ENCODE data around the gene TMEM42.

DNA sequence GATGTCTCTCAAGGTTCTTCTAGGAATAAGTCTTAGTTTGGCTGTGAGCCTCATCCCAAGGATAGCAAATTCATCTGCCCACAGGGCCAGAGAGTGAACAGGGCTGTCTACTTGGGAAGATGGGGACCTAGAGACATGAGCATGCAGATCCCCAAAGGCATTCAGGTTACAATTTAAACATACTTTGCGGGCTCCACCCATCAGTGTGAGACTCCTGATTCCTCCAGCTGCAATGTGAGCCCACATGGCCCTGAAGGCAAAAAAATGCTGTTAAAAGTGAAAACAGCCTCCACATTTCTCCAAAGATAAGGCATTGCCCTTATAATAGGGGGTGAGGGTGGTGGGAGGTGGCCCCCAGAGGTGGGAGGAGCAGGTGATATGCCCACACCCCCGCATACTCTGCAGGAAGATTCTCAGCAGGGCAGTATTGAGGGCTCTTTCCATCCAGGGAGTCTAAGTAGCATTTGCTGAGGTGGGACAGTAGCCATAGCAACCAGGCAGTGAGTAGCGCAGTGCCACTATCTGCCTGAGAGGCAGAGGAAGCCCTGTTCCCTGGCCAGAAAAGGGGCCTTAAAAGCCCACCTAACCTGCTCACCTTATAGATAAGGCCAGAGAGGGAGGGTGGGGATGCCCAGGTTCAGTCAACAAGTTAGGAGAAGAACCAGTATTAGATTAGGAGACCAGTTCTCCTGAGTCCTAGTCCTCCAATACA is 43.9 kb downstream of the TMEM42 start:
- TF ChIP-seq, protein P1, sequence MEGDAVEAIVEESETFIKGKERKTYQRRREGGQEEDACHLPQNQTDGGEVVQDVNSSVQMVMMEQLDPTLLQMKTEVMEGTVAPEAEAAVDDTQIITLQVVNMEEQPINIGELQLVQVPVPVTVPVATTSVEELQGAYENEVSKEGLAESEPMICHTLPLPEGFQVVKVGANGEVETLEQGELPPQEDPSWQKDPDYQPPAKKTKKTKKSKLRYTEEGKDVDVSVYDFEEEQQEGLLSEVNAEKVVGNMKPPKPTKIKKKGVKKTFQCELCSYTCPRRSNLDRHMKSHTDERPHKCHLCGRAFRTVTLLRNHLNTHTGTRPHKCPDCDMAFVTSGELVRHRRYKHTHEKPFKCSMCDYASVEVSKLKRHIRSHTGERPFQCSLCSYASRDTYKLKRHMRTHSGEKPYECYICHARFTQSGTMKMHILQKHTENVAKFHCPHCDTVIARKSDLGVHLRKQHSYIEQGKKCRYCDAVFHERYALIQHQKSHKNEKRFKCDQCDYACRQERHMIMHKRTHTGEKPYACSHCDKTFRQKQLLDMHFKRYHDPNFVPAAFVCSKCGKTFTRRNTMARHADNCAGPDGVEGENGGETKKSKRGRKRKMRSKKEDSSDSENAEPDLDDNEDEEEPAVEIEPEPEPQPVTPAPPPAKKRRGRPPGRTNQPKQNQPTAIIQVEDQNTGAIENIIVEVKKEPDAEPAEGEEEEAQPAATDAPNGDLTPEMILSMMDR (IDR thresholded peaks at IDR 0.05), result no peak
- TF ChIP-seq POLR2A (IDR thresholded peaks at IDR 0.05), result no peak
- TF ChIP-seq POLR2AphosphoS5 (IDR thresholded peaks at IDR 0.05), result no peak
